K562 (cell line): Measurements from ENCODE around the gene NUB1. TPM values are rescaled to one million over a fixed set of nuclear protein-coding genes. Genes with fewer than 3 reads are reported as not detected.

ENCODE experiments used
- ATAC-seq: fragments of 200-7000 bp; cut with Tn5 transposase; 3 replicates; pipeline ENCODE4 v1.9.1; 2020; ENCODE audit warnings: moderate library complexity
- BruUV-seq: library from RNA; stranded (reverse); fragments of 400-500 nt; replicated peaks from 2 replicates; lab custom pipeline; 2021; lab: Mats Ljungman, UMichigan
- CTCF ChIA-PET: fragments of 300-600 bp; formaldehyde crosslinking; extraction: SDS; loops from one replicate; lab custom pipeline; 2021; ENCODE audit warnings: low intra/inter-chr PET ratio; lab: Yijun Ruan, JAX
- POLR2A ChIA-PET: fragments of 300-600, 350-650 bp; sonication (Branson Sonifier 250); formaldehyde crosslinking; extraction: SDS; loops from one replicate; lab custom pipeline; 2021; ENCODE audit warnings: antibody characterized with exemption, inconsistent platforms; lab: Yijun Ruan, JAX
- DNase-seq, 4 experiments: peaks; one replicate each; pipeline versions ENCODE4 v3.0.0 to v3.0.0-alpha.2; 2011 to 2018; ENCODE audit warnings: low spot score in 3 of 4, mixed read lengths in 3 of 4; ENCODE audit errors: extremely low read depth in 1 of 4
- FAIRE-seq: peaks from 2 replicates; lab custom pipeline; 2011; peaks lifted over from hg19 to GRCh38; lab: Jason Lieb, UNC
- H2AFZ ChIP-seq: 2 replicates; pipeline ENCODE4 v1.6.0; 2011; ENCODE audit warnings: low read depth, low read length, control low read depth, inconsistent platforms
- H3K27ac ChIP-seq: fragments of 200-600 bp; 3 replicates; pipeline ENCODE4 v1.8.0; 2011; ENCODE audit warnings: low read depth, mild to moderate bottlenecking, control low read depth, inconsistent platforms, low read length, moderate library complexity, mixed read lengths; ENCODE audit errors: extremely low read depth
- H3K27me3 ChIP-seq, 2 experiments: fragments of 300-600 bp in 1 of 2; 2 replicates in 1 of 2; 3 replicates in 1 of 2; pipeline versions ENCODE4 v1.6.0 to v1.8.0; 2011; ENCODE audit warnings: inconsistent platforms in 2 of 2, low read length in 2 of 2, mild to moderate bottlenecking in 1 of 2, mixed read lengths in 1 of 2, moderate library complexity in 1 of 2; ENCODE audit not compliant: control insufficient read depth in 2 of 2, insufficient read depth in 2 of 2
- H3K36me3 ChIP-seq: fragments of 300-600 bp; 3 replicates; pipeline ENCODE4 v1.8.0; 2011; ENCODE audit warnings: mild to moderate bottlenecking, low read length, inconsistent platforms; ENCODE audit not compliant: control insufficient read depth, insufficient read depth
- H3K4me1 ChIP-seq, 2 experiments: fragments of 200-600 bp in 1 of 2; replicated peaks in 1 of 2; 2 replicates in 1 of 2; 3 replicates in 1 of 2; pipeline versions ENCODE4 v1.5.1 to v1.8.0; 2011; ENCODE audit warnings: inconsistent platforms in 2 of 2, low read length in 2 of 2, mild to moderate bottlenecking in 1 of 2, mixed read lengths in 1 of 2, moderate library complexity in 1 of 2; ENCODE audit not compliant: control insufficient read depth in 2 of 2, insufficient read depth in 2 of 2
- H3K4me2 ChIP-seq: 2 replicates; pipeline ENCODE4 v1.6.1; 2011; ENCODE audit warnings: low read length, control low read depth, inconsistent platforms, mixed read lengths; ENCODE audit not compliant: insufficient read depth
- H3K4me3 ChIP-seq: fragments of 200-600 bp; sonication (generic), shearing (Covaris generic); 2 replicates; pipeline ENCODE4 v1.5.1; 2016; ENCODE audit warnings: control low read depth, inconsistent platforms
- H3K79me2 ChIP-seq: fragments of 200-600 bp; 3 replicates; pipeline ENCODE4 v1.8.0; 2011; ENCODE audit warnings: low read length, inconsistent platforms; ENCODE audit not compliant: control insufficient read depth, insufficient read depth
- H3K9ac ChIP-seq, 2 experiments: 2 replicates each; pipeline versions ENCODE4 v1.6.0 to v1.6.1; 2011; ENCODE audit warnings: low read depth in 2 of 2, low read length in 2 of 2, control low read depth in 1 of 2, inconsistent platforms in 1 of 2, mild to moderate bottlenecking in 1 of 2, mixed read lengths in 1 of 2; ENCODE audit not compliant: insufficient read depth in 1 of 2
- H3K9me1 ChIP-seq: one replicate; pipeline ENCODE4 v1.6.0; 2011; ENCODE audit warnings: inconsistent platforms, mild to moderate bottlenecking, low read length, moderate library complexity; ENCODE audit not compliant: control insufficient read depth, insufficient read depth
- H3K9me3 ChIP-seq: replicated peaks from 2 replicates; pipeline ENCODE4 v1.5.1; 2011; ENCODE audit warnings: low read depth, low read length, inconsistent platforms; ENCODE audit not compliant: control insufficient read depth, insufficient read depth
- H4K20me1 ChIP-seq: replicated peaks from 2 replicates; pipeline ENCODE4 v1.6.1; 2011; ENCODE audit warnings: low read length, inconsistent platforms, mixed read lengths; ENCODE audit not compliant: control insufficient read depth, insufficient read depth
- FOXA3 ChIP-seq, 2 experiments: fragments of 450-650 bp in 1 of 2; sonication (generic) in 1 of 2; formaldehyde crosslinking; IDR thresholded peaks in 1 of 2; conservative IDR thresholded peaks in 1 of 2; 2 replicates each; pipeline versions ENCODE4 v1.4.0 to v1.8.0; 2020 to 2022; ENCODE audit warnings: mild to moderate bottlenecking in 2 of 2, missing genetic modification reagents in 1 of 2
- GTF2E2 ChIP-seq: fragments of 200-800 bp; sonication (Bioruptor generic); IDR thresholded peaks from 2 replicates; pipeline ENCODE4 v1.6.1; 2016; ENCODE audit warnings: missing genetic modification characterization, missing compliant biosample characterization
- MLLT1 ChIP-seq, 2 experiments: fragments of 450-650 bp; IDR thresholded peaks; 2 replicates each; pipeline ENCODE4 v1.6.1; 2016
- SMARCA5 ChIP-seq: fragments of 450-650 bp; IDR thresholded peaks from 2 replicates; pipeline ENCODE4 v1.6.1; 2016
- SP2 ChIP-seq: IDR thresholded peaks from 2 replicates; pipeline ENCODE4 v1.6.1; 2011; ENCODE audit warnings: mild to moderate bottlenecking, low read depth, low read length, moderate library complexity; ENCODE audit not compliant: poor library complexity, severe bottlenecking; ENCODE audit errors: extremely low read depth
- TAF7 ChIP-seq: fragments of 450-650 bp; IDR thresholded peaks from 2 replicates; pipeline ENCODE4 v1.6.1; 2016; ENCODE audit warnings: missing genetic modification characterization, missing compliant biosample characterization
- WGBS: fragments of 100-300 bp; shearing (Covaris generic); methylation state at CpG from one replicate; pipeline ENCODE4 v1.1.6; 2016; ENCODE audit warnings: low coverage, mixed read lengths; ENCODE audit not compliant: insufficient coverage; ENCODE audit errors: missing lambda C conversion rate; 5-methylcytosine and 5-hydroxymethylcytosine counted together
- in situ Hi-C: fragments of 300-500 bp; cut with MboI; formaldehyde crosslinking; loops from 4 replicates; pipeline ENCODE4 v1.15.0; 2018; ENCODE audit warnings: inconsistent platforms, mixed read lengths
- intact Hi-C: fragments of 100-400 bp; cut with micrococcal nuclease; formaldehyde crosslinking; loops from 2 replicates; pipeline ENCODE4 v1.14.2; 2022
- polyA plus RNA-seq, 8 experiments: library from polyadenylated mRNA; depleted of rRNA in 4 of 8; stranded (reverse) in 5 of 8; unstranded in 3 of 8; fragments of >200 nt; fragmentation: Nextera tagmentation in 2 of 8; fragmentation: Illumina TruSeq in 1 of 8; extraction: Ambion mirVana in 2 of 8; extraction: Trizol in 1 of 8; gene quantifications; 2 replicates each; pipeline versions ENCODE4 v1.2.1 to v1.2.3, GENCODE V29; 2011 to 2014; ENCODE audit warnings: inconsistent platforms in 1 of 8, missing spikeins in 1 of 8
- total RNA-seq, 7 experiments: library from RNA; depleted of rRNA in 6 of 7; stranded (reverse); fragments of >200 nt in 6 of 7; fragmentation: Illumina TruSeq in 2 of 7; extraction: Trizol in 2 of 7; gene quantifications; 2 replicates each; pipeline versions ENCODE4 v1.2.1 to v1.2.3, GENCODE V29; 2011 to 2021; ENCODE audit warnings: low replicate concordance in 1 of 7

Gene NUB1
- total and polyA plus RNA-seq, 9 of the 15 experiments (the other 6 are each of a cell fraction or from before 2014, with no cell fraction given): 43.2 to 159 (median 85.2) TPM

GRCh38 chr7:151412318-151412717 is 70.7 kb downstream of the NUB1 start (continued):
- TF ChIP-seq SP2 (no peak), MLLT1 (IDR thresholded peaks at IDR 0.05) (no peak)

DNA sequence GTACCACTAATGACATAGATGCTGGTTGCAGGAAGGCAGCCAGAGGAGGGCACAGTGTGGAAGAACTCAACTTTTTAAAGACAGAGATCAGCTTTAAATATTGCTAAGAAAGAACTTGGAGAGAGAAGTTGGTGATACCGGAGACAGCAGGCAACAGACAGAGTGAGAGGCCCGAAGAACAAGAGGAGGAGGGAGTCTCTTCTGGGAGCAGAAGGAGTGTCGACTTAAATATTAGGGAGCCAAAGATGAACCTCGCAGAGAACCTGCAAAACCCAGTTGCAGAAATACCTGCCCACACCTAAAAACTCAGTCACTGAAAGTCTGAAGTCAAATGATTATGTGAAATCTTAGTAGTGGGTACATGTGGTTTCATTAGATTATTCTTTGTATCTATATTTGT is 71.6 kb downstream of the NUB1 start:
- Histone ChIP-seq H3K4me1 (peaks cover 11 to 16% of the 10 kb centered on the region in 2 experiments), H3K27ac (no peak overlapping the region), H3K9me3 (no peaks in the 10 kb centered on the region; the same call in 1 of the 2 replicates), H3K4me2 (no peak overlapping the region), H3K79me2 (no peaks in the 10 kb centered on the region), H3K9me1 (no peaks in the 10 kb centered on the region), H2AFZ (no peak overlapping the region), H3K4me3 (no peak overlapping the region), H3K27me3 (peaks cover 4 to 14% of the 10 kb centered on the region in 2 experiments; a peak in 3 of 5 replicates), H3K9ac (no peak overlapping the region), H4K20me1 (no peaks in the 10 kb centered on the region), H3K36me3 (no peaks in the 10 kb centered on the region)
- BruUV-seq: no TSS peak
- ChIA-PET POLR2A (no interaction called here), CTCF (no interaction called here)
- intact Hi-C loops (loop anchor here (5.0 kb wide), 1 partner anchor 34 kb away; no protein-coding TSS in a partner anchor), in situ Hi-C loops (no loop called here)
- TF ChIP-seq FOXA3 (CRISPR knock-in tag; conservative IDR thresholded peaks at IDR 0.05 in 1 of 2, IDR thresholded peaks at IDR 0.05 in 1 of 2) (no peak), GTF2E2 (no peak), TAF7 (tag) (no peak), SMARCA5 (no peak)
- WGBS: 25% methylated on average over 4 of the region's 4 CpGs
- no peak for DNase-seq
- no peak for ATAC-seq
- no peak for FAIRE-seq
